ENCODE data around the gene ENPP1.
A peak's percentile ranks its signal among the peaks of the same experiment; 100 is the strongest.

ENPP1 gene

DNA sequence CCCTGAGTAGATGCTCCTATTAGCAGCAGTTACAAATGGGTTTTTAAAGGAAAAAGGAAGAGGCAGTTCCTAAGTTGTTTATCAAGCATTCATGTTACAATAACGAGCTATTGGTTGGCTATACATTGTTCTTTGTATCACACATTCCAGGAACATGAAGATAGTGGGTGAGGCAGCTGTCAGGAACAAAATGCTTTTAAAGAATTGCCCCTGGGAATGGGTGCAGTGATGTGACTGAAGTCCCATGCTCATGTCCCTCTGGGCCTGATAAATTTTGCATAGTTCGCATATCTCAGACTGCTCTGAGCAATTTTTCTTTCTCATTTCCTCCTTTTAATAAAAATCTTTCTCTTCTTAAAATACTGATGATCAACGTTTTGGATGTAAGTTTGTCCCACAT, 3.7 kb downstream of the ENPP1 start:
- TF ChIP-seq, protein P1, sequence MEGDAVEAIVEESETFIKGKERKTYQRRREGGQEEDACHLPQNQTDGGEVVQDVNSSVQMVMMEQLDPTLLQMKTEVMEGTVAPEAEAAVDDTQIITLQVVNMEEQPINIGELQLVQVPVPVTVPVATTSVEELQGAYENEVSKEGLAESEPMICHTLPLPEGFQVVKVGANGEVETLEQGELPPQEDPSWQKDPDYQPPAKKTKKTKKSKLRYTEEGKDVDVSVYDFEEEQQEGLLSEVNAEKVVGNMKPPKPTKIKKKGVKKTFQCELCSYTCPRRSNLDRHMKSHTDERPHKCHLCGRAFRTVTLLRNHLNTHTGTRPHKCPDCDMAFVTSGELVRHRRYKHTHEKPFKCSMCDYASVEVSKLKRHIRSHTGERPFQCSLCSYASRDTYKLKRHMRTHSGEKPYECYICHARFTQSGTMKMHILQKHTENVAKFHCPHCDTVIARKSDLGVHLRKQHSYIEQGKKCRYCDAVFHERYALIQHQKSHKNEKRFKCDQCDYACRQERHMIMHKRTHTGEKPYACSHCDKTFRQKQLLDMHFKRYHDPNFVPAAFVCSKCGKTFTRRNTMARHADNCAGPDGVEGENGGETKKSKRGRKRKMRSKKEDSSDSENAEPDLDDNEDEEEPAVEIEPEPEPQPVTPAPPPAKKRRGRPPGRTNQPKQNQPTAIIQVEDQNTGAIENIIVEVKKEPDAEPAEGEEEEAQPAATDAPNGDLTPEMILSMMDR (conservative IDR thresholded peaks at IDR 0.05; ENCODE audit: low read depth, low read length) = no peak
- H3K4me3 ChIP-seq (ENCODE audit: low read depth, low read length) = no peak overlapping the region
- DNase-seq (ENCODE audit: low read depth) = no peak

DNA sequence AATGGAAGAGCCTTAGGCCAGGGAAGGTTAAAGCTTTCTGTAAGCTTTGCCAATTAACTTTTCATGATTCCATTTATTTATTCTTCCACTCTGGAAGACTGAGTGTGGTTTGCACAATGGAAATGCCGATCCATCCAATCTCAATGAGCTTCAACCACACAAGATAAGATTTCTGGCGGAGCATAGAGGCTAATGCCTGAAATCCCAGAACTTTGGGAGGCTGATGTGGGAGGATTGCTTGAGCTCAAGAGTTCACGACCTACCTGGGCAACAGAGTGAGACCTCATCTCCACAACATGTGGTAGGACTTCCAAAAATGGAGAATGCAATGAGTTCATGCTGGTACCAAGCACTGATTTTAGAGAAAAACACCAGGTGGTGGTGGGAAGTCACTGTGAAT, 6.2 kb downstream of the ENPP1 start:
- DNase-seq (ENCODE audit: low read depth) = no peak
- no peak overlapping the region for H3K4me3 ChIP-seq (ENCODE audit: low read depth, low read length)
- TF ChIP-seq, protein P1 (conservative IDR thresholded peaks at IDR 0.05; ENCODE audit: low read depth, low read length) = no peak

DNA sequence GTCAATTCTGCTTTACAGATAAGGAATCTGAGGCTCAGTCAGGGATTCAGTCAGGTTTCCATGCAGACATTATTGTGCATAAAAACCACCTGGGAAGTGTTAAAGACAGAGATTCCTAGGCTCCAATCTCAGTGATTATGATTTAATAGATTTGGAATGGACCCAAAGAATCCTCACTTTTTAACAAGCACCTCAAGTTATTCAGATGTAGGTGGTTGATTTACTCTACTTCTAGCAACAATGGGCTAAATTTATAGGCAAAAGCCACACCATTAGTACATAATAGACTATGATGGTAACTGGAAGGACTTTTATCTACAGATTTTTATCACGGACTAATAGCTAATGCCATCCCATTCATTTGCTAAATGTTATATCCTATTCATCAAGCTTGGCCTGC, 9.0 kb downstream of the ENPP1 start:
- no peak for DNase-seq (ENCODE audit: low read depth)
- no peak overlapping the region for H3K4me3 ChIP-seq (ENCODE audit: low read depth, low read length)
- TF ChIP-seq, protein P1 (conservative IDR thresholded peaks at IDR 0.05; ENCODE audit: low read depth, low read length) = no peak

DNA sequence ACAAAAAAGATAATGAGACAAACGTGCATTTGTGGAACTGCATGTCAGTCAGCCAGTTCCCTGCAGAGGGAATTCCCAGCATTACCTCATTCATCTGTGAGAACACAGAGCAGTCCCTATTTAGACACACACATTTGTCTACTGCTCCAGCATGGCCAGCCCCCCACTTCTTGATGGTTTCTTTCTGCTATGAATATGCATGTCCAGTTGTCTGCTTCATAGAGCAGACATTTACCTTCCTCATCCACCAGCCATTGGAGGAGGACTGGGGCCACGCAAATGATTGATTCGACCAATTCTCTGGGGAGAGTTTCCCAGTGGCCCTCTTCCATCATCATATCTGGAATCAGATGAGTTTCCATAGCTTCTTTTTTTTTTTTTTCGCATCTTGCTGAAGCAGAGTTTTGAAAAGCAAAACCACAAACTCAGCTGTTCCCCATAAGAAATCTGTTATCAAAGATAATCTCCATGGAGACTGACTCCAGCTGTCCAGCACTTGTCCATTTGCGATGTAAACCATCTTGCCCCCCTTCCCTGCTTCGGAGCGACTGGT, 11.8 kb downstream of the ENPP1 start:
- peak; percentile 87 for DNase-seq (ENCODE audit: low read depth)
- TF ChIP-seq, protein P1 (conservative IDR thresholded peaks at IDR 0.05; ENCODE audit: low read depth, low read length) = no peak
- H3K4me3 ChIP-seq (ENCODE audit: low read depth, low read length) = no peak overlapping the region

DNA sequence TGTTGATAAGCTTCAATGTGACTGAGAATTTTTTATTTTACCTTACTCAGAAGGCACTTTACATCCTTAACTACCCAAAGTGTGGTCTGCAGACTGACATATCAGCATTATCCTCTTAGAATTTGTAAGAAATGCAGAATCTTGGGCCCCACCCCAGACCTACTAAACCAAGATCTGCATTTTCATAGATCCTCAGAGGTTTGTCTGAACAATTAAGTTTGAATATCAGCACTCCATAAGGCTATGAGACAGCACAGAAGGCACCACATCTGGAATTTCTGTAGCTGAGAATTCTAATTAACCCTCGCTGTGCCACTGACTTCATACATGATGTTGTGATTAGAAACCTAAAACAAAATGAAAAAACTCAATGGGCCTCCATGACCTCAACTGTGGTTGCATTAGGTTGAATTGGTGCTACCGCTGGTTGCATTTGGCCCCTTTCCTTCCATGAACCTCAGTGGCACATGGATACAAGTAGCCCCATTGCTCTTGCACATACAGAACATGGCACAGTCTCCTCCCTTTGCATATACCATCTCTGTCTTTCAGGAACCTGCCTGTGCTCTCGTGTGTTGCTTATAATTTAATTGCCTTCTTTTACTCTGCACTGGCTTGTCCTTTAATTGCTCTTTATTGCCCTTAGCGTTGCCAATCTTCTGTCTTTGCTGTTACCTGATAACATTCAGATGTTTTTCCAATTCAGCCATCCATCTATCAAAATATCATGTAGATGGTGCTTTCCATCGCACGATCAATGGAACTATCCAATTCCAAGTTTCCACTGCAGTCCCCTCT, 13.4 kb downstream of the ENPP1 start:
- no peak overlapping the region for H3K4me3 ChIP-seq (ENCODE audit: low read depth, low read length)
- DNase-seq (ENCODE audit: low read depth) = no peak
- TF ChIP-seq, protein P1 (conservative IDR thresholded peaks at IDR 0.05; ENCODE audit: low read depth, low read length) = no peak

DNA sequence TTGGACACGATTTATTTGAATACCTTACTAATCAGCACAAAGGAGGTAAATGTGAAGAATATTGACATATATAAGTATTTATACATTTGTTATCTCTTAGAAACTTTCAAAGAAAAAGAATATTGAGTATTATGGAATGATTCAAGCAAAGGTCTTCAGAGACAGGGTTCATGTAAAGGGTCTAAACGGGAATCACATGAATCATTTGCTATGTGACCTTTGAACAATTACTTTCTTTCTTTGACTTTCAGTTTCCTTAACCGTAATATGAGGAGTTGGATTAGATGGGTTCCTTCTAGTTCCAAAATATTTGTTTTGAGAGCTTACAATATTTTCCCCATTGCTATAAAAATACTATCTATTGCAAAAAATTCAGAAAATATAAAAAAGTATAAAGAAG, 14.3 kb downstream of the ENPP1 start:
- TF ChIP-seq, protein P1 (conservative IDR thresholded peaks at IDR 0.05; ENCODE audit: low read depth, low read length) = no peak
- DNase-seq (ENCODE audit: low read depth) = no peak

More for the DNA sequence above, 14.3 kb downstream of the ENPP1 start:
- H3K4me3 ChIP-seq (ENCODE audit: low read depth, low read length) = no peak overlapping the region

Measured in choroid plexus epithelial cell (primary cell).